GM19239 (cell line): ENCODE measurements around the gene RAB1B.
"Not testable (repeated sequence)": the region's sequence is repeated elsewhere in the genome, so short reads cannot be mapped to it uniquely, and the experiment has no call there.

Experiments
- DNase-seq: peaks from one replicate; pipeline ENCODE4 v3.0.0; 2011; ENCODE audit warnings: low spot score; ENCODE audit not compliant: insufficient read length
- FAIRE-seq: peaks from 2 replicates; lab custom pipeline; 2011; peaks lifted over from hg19 to GRCh38; lab: Jason Lieb, UNC

RAB1B gene

DNA sequence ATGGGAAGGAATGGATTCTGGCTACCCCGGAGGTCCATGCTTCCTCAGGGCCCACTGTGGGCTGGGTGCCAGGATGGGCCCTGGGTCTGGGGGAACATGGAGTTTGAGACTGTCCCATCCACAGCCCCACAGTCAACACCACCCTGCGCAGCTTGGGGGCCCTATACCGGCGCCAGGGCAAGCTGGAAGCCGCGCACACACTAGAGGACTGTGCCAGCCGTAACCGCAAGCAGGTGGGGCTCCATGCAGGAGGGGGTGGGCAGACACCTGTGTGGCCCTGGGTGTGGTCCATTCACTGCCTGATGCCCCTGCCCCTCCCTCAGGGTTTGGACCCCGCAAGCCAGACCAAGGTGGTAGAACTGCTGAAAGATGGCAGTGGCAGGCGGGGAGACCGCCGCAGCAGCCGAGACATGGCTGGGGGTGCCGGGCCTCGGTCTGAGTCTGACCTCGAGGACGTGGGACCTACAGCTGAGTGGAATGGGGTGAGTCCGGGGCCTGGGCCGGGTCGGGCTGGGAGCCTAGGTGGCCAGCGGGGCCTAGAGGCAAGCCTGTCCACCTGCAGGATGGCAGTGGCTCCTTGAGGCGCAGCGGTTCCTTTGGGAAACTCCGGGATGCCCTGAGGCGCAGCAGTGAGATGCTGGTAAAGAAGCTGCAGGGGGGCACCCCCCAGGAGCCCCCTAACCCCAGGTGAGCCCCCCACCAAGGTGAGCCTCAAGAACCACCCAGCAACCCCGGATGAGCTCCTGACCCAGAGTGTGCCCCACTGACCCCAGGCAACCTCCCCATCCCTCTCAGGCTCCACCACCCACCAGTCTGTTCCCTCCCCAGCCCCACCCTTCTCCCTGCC is 2.7 kb upstream of the RAB1B start:
- FAIRE-seq (no peak), DNase-seq (no peak)

DNA sequence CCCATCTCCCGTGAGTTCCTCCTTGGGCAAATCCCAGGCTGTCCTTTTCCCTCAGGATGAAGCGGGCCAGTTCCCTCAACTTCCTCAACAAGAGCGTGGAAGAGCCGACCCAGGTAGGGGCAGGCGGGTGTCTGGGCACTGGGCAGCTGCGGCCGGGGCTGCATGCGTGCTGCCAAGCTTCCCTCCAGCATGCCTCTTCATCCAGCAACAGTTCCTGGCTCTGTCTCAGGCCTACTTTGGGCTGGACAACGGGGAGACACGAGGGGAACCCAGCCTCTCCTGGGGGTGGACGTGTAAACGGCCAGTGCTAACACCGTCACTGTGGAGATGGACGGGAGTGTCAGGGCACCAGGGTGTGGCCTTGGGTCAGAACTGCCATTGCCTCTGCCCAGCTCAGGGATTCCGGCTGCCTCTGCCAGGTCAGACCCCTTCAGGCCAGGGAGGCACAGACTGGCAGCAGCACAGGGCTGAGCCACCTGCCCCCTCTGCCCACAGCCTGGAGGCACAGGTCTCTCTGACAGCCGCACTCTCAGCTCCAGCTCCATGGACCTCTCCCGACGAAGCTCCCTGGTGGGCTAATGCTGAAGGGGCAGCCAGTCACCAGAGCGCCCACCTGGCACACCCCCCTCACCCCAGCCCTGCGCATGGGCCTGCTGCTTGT is 1.9 kb upstream of the RAB1B start:
- no peak for DNase-seq
- FAIRE-seq: no peak

DNA sequence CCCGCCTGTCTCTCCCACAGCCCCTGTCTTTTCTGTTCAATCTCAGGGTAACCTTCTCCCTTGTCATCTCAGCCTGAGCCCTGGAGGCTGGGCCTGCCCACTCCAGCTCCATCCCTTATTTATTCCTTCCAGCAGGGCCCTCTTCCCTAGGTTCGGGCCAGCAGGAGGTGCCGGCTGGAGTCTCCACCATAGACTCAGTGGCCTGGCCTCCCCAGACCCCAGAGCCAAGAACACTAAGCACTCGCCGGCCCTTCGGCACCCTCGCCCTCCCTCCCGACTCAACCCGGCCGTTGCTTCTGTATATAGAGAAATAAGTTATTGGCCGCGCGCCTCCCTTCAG is 1.4 kb upstream of the RAB1B start:
- no peak for DNase-seq
- FAIRE-seq: no peak

DNA sequence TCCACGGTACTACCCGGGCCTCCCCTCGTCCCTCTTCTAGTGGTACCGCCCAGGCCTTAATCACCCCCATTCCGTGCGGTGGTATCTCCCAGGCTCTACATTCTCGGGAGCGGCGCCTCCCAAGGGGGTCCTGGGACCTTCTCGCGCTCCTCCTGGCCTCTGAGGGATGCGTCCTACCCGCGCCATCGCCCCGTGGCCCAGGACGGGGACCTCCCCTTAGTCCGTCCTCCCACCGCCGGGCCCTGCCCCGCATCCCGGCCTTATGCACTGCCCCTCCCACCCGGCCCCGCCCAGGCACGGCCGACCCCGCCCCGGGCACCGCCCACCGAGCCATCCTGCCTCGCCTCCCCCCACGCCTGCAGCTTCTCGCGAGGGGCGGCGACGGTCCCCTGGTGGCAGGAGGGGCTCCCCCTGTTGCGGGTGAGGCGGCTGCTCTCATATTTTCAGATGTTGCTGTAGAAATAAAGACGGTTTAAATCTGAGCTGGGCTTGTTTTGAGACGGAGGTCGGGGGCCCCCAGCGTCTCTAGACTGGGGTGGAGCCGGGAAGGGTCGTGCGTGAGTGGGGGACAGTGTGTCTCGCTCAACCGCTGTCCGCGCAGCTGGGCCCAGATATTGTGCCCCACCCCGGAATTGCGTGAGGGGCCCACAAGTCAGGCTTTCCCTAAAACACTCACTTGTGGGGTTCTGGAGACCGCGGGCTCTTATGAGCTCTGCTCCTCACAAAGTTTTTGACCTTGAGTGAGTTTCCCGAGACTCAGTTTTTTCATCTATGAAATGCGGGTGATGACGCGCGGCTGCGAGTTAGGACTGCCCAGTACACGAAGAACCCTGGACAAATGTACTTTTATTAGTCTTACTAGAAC is 828 bp upstream of the RAB1B start:
- peak; percentile 77 for DNase-seq

GRCh38 chr11:66268952-66269905 is 790 bp downstream of the RAB1B start:
- FAIRE-seq (peak; percentile 83), DNase-seq (no peak)

More for the DNA sequence above, 828 bp upstream of the RAB1B start:
- FAIRE-seq: peak; percentile 91

DNA sequence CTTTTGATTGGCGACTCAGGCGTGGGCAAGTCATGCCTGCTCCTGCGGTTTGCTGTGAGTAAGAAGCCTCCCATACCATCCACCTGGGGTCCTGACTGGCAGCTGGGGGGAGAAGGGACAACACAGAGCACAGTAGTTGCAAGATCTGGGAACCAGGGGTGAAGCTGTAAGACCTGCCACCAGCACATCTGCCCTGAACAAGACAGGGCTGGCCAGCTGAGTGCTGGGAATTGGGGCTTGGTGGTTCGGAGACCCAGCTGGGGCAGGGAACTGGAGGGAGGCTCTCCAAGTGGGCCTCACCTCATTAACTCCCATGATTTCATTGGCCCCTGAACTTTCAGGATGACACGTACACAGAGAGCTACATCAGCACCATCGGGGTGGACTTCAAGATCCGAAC is 3.4 kb downstream of the RAB1B start:
- DNase-seq (no peak), FAIRE-seq (no peak)

DNA sequence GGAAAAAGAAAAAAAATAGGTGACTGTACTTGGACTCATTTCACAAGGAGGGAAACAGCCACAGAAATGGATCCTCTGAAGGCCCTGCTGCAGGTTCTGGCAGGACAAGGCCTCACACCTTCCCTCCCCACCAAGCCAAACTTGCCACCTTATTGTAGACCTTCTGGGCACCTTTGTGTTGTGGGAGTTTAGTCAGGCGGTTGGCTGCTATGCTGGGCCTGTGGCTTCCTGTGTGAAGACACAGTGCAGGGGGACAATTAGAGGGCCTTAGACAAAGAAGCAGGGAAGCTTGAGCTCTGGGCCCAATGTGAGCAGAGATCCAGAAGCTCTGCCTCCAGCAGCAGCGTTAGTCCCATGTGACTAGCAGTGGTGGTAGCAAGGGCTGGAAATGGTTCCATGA is 4.2 kb downstream of the RAB1B start:
- no peak for DNase-seq
- no peak for FAIRE-seq

- no peak for DNase-seq
- FAIRE-seq: no peak
Measured at GRCh38 chr11:66274219-66274618, 5.8 kb downstream of the RAB1B start.

- FAIRE-seq: no peak
- DNase-seq: no peak
Measured at GRCh38 chr11:66275396-66275795, 7.0 kb downstream of the RAB1B start.

- FAIRE-seq: no peak
Measured at GRCh38 chr11:66275984-66276612, 7.7 kb downstream of the RAB1B start.

GRCh38 chr11:66276619-66277018 is 8.2 kb downstream of the RAB1B start:
- FAIRE-seq, DNase-seq: not testable (repeated sequence)

More at GRCh38 chr11:66275984-66276612, 7.7 kb downstream of the RAB1B start:
- DNase-seq: no peak

DNA sequence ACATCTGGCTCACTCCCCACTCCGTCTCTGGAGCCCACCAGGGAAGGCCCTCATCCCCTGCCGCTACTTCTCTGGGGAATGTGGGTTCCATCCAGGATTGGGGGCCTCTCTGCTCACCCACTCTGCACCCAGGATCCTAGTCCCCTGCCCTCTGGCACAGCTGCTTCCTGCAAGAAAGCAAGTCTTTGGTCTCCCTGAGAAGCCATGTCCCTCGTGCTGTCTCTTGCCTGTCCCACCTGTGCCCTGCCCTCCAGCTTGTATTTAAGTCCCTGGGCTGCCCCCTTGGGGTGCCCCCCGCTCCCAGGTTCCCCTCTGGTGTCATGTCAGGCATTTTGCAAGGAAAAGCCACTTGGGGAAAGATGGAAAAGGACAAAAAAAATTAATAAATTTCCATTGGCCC is 8.6 kb downstream of the RAB1B start:
- FAIRE-seq: not testable (repeated sequence)

GRCh38 chr11:66277471-66278362 is 9.3 kb downstream of the RAB1B start, which contains the start of gene CNIH2:
CNIH2 (plus strand) TSS chr11:66278175; CDS start chr11:66278457, 282 bp downstream.
- FAIRE-seq: peak; percentile 72
- DNase-seq: peak; percentile 76

More for the DNA sequence above, 8.6 kb downstream of the RAB1B start:
- not testable (repeated sequence) for DNase-seq

- FAIRE-seq: no peak
- DNase-seq: no peak
Measured at GRCh38 chr11:66278363-66279091, 10.1 kb downstream of the RAB1B start.

DNA sequence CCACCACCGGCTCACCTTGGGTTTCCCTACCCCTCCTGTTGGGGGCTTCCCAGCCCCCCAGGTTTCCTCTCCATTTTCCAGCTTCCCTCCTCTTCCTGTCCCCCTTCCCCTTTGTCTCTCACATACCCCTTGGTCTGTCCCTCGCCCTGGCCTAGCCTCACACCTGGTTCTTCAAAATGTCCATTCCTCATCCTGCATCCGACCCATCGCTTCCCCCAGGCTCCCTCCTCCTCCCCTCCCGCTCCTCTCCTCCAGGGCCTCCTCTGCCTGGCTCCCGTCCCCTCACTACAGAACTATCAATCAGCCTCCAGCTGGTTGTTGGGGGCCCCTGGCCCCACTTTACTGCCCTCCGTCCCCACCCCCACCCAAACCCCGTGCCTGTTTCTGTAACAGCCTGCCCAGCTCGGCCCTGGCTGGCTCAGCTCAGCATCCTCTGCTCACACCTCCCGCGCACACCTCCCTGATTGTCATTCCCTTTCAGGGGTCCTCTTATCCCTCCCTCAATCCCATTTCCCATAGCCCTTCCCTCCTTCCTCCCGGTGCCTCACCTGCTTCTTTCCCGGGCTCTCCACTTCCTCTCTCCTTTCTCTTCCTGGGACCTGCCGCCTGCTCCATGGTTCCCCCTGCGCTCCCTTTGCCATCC is 10.8 kb downstream of the RAB1B start:
- DNase-seq (no peak), FAIRE-seq (no peak)

- DNase-seq (no peak), FAIRE-seq (no peak)
Measured at GRCh38 chr11:66280428-66280827, 12.0 kb downstream of the RAB1B start.

- no peak for FAIRE-seq
Measured at GRCh38 chr11:66281001-66281400, 12.6 kb downstream of the RAB1B start.

More at GRCh38 chr11:66281001-66281400, 12.6 kb downstream of the RAB1B start:
- no peak for DNase-seq
